K562 (cell line): ENCODE results near the gene OR6K3. TPM values are rescaled to one million over a fixed set of nuclear protein-coding genes. Genes with fewer than 3 reads are reported as not detected.

Source experiments
- ATAC-seq: fragments of 200-7000 bp; cut with Tn5 transposase; 3 replicates; pipeline ENCODE4 v1.9.1; 2020; ENCODE audit warnings: moderate library complexity
- BruUV-seq: library from RNA; stranded (reverse); fragments of 400-500 nt; replicated peaks from 2 replicates; lab custom pipeline; 2021; lab: Mats Ljungman, UMichigan
- CTCF ChIA-PET: fragments of 300-600 bp; formaldehyde crosslinking; extraction: SDS; loops from one replicate; lab custom pipeline; 2021; ENCODE audit warnings: low intra/inter-chr PET ratio; lab: Yijun Ruan, JAX
- POLR2A ChIA-PET: fragments of 300-600, 350-650 bp; sonication (Branson Sonifier 250); formaldehyde crosslinking; extraction: SDS; loops from one replicate; lab custom pipeline; 2021; ENCODE audit warnings: antibody characterized with exemption, inconsistent platforms; lab: Yijun Ruan, JAX
- DNase-seq, 4 experiments: peaks; one replicate each; pipeline versions ENCODE4 v3.0.0 to v3.0.0-alpha.2; 2011 to 2018; ENCODE audit warnings: low spot score in 3 of 4, mixed read lengths in 3 of 4; ENCODE audit errors: extremely low read depth in 1 of 4
- FAIRE-seq: peaks from 2 replicates; lab custom pipeline; 2011; peaks lifted over from hg19 to GRCh38; lab: Jason Lieb, UNC
- H2AFZ ChIP-seq: 2 replicates; pipeline ENCODE4 v1.6.0; 2011; ENCODE audit warnings: low read depth, low read length, control low read depth, inconsistent platforms
- H3K27ac ChIP-seq: fragments of 200-600 bp; 3 replicates; pipeline ENCODE4 v1.8.0; 2011; ENCODE audit warnings: low read depth, mild to moderate bottlenecking, control low read depth, inconsistent platforms, low read length, moderate library complexity, mixed read lengths; ENCODE audit errors: extremely low read depth
- H3K27me3 ChIP-seq, 2 experiments: fragments of 300-600 bp in 1 of 2; 2 replicates in 1 of 2; 3 replicates in 1 of 2; pipeline versions ENCODE4 v1.6.0 to v1.8.0; 2011; ENCODE audit warnings: inconsistent platforms in 2 of 2, low read length in 2 of 2, mild to moderate bottlenecking in 1 of 2, mixed read lengths in 1 of 2, moderate library complexity in 1 of 2; ENCODE audit not compliant: control insufficient read depth in 2 of 2, insufficient read depth in 2 of 2
- H3K36me3 ChIP-seq: fragments of 300-600 bp; 3 replicates; pipeline ENCODE4 v1.8.0; 2011; ENCODE audit warnings: mild to moderate bottlenecking, low read length, inconsistent platforms; ENCODE audit not compliant: control insufficient read depth, insufficient read depth
- H3K4me1 ChIP-seq, 2 experiments: fragments of 200-600 bp in 1 of 2; replicated peaks in 1 of 2; 2 replicates in 1 of 2; 3 replicates in 1 of 2; pipeline versions ENCODE4 v1.5.1 to v1.8.0; 2011; ENCODE audit warnings: inconsistent platforms in 2 of 2, low read length in 2 of 2, mild to moderate bottlenecking in 1 of 2, mixed read lengths in 1 of 2, moderate library complexity in 1 of 2; ENCODE audit not compliant: control insufficient read depth in 2 of 2, insufficient read depth in 2 of 2
- H3K4me2 ChIP-seq: 2 replicates; pipeline ENCODE4 v1.6.1; 2011; ENCODE audit warnings: low read length, control low read depth, inconsistent platforms, mixed read lengths; ENCODE audit not compliant: insufficient read depth
- H3K4me3 ChIP-seq: fragments of 200-600 bp; sonication (generic), shearing (Covaris generic); 2 replicates; pipeline ENCODE4 v1.5.1; 2016; ENCODE audit warnings: control low read depth, inconsistent platforms
- H3K79me2 ChIP-seq: fragments of 200-600 bp; 3 replicates; pipeline ENCODE4 v1.8.0; 2011; ENCODE audit warnings: low read length, inconsistent platforms; ENCODE audit not compliant: control insufficient read depth, insufficient read depth
- H3K9ac ChIP-seq, 2 experiments: 2 replicates each; pipeline versions ENCODE4 v1.6.0 to v1.6.1; 2011; ENCODE audit warnings: low read depth in 2 of 2, low read length in 2 of 2, control low read depth in 1 of 2, inconsistent platforms in 1 of 2, mild to moderate bottlenecking in 1 of 2, mixed read lengths in 1 of 2; ENCODE audit not compliant: insufficient read depth in 1 of 2
- H3K9me1 ChIP-seq: one replicate; pipeline ENCODE4 v1.6.0; 2011; ENCODE audit warnings: inconsistent platforms, mild to moderate bottlenecking, low read length, moderate library complexity; ENCODE audit not compliant: control insufficient read depth, insufficient read depth
- H3K9me3 ChIP-seq: replicated peaks from 2 replicates; pipeline ENCODE4 v1.5.1; 2011; ENCODE audit warnings: low read depth, low read length, inconsistent platforms; ENCODE audit not compliant: control insufficient read depth, insufficient read depth
- H4K20me1 ChIP-seq: replicated peaks from 2 replicates; pipeline ENCODE4 v1.6.1; 2011; ENCODE audit warnings: low read length, inconsistent platforms, mixed read lengths; ENCODE audit not compliant: control insufficient read depth, insufficient read depth
- ADNP ChIP-seq: fragments of 200-800 bp; sonication (Bioruptor generic); IDR thresholded peaks from 2 replicates; pipeline ENCODE4 v1.6.1; 2016; ENCODE audit warnings: missing genetic modification characterization, missing compliant biosample characterization
- ETV6 ChIP-seq, 3 experiments: fragments of 150-350 bp in 1 of 3; sonication (generic) in 1 of 3; formaldehyde crosslinking in 1 of 3; IDR thresholded peaks; 2 replicates each; pipeline versions ENCODE4 v1.6.1 to v1.8.0; 2014 to 2022; ENCODE audit warnings: borderline replicate concordance in 2 of 3, low read depth in 2 of 3, antibody characterized with exemption in 1 of 3, low read length in 1 of 3, mild to moderate bottlenecking in 1 of 3, missing genetic modification reagents in 1 of 3
- HLTF ChIP-seq: fragments of 450-650 bp; IDR thresholded peaks from 2 replicates; pipeline ENCODE4 v1.6.1; 2016
- KDM4B ChIP-seq, 2 experiments: fragments of 450-650 bp in 1 of 2; sonication (generic) in 1 of 2; IDR thresholded peaks; 2 replicates each; pipeline ENCODE4 v1.6.1; 2016 to 2017; ENCODE audit warnings: borderline replicate concordance in 2 of 2, antibody characterized with exemption in 1 of 2, low read depth in 1 of 2, mild to moderate bottlenecking in 1 of 2
- MCM5 ChIP-seq: fragments of 450-650 bp; IDR thresholded peaks from 2 replicates; pipeline ENCODE4 v1.6.1; 2016; ENCODE audit warnings: low read depth
- ZNF507 ChIP-seq: conservative IDR thresholded peaks from 2 replicates; pipeline ENCODE4 v1.6.1; 2017; ENCODE audit warnings: missing genetic modification characterization, missing compliant biosample characterization
- ZNF561 ChIP-seq: fragments of 450-650 bp; formaldehyde crosslinking; conservative IDR thresholded peaks from 2 replicates; pipeline ENCODE4 v1.4.0; 2020; ENCODE audit warnings: mild to moderate bottlenecking, moderate library complexity
- ZNF79 ChIP-seq: fragments of 250-450 bp; sonication (Bioruptor Pico); IDR thresholded peaks from 2 replicates; pipeline ENCODE4 v1.4.0; 2020; ENCODE audit warnings: low read depth, mild to moderate bottlenecking, moderate library complexity
- whole genome bisulfite sequencing: fragments of 100-300 bp; shearing (Covaris generic); methylation state at CpG from one replicate; pipeline ENCODE4 v1.1.6; 2016; ENCODE audit warnings: low coverage, mixed read lengths; ENCODE audit not compliant: insufficient coverage; ENCODE audit errors: missing lambda C conversion rate; 5-methylcytosine and 5-hydroxymethylcytosine counted together
- in situ Hi-C: fragments of 300-500 bp; cut with MboI; formaldehyde crosslinking; loops from 4 replicates; pipeline ENCODE4 v1.15.0; 2018; ENCODE audit warnings: inconsistent platforms, mixed read lengths
- intact Hi-C: fragments of 100-400 bp; cut with micrococcal nuclease; formaldehyde crosslinking; loops from 2 replicates; pipeline ENCODE4 v1.14.2; 2022
- polyA plus RNA-seq, 8 experiments: library from polyadenylated mRNA; depleted of rRNA in 4 of 8; stranded (reverse) in 5 of 8; unstranded in 3 of 8; fragments of >200 nt; fragmentation: Nextera tagmentation in 2 of 8; fragmentation: Illumina TruSeq in 1 of 8; extraction: Ambion mirVana in 2 of 8; extraction: Trizol in 1 of 8; gene quantifications; 2 replicates each; pipeline versions ENCODE4 v1.2.1 to v1.2.3, GENCODE V29; 2011 to 2014; ENCODE audit warnings: inconsistent platforms in 1 of 8, missing spikeins in 1 of 8
- total RNA-seq, 7 experiments: library from RNA; depleted of rRNA in 6 of 7; stranded (reverse); fragments of >200 nt in 6 of 7; fragmentation: Illumina TruSeq in 2 of 7; extraction: Trizol in 2 of 7; gene quantifications; 2 replicates each; pipeline versions ENCODE4 v1.2.1 to v1.2.3, GENCODE V29; 2011 to 2021; ENCODE audit warnings: low replicate concordance in 1 of 7
- TF ChIP-seq, protein P1 (sequence below), 2 experiments: fragments of 450-650 bp in 1 of 2; sonication (generic) in 1 of 2; formaldehyde crosslinking in 1 of 2; IDR thresholded peaks in 1 of 2; conservative IDR thresholded peaks in 1 of 2; 2 replicates each; pipeline versions ENCODE4 v1.6.1 to v1.8.1; 2016 to 2023; ENCODE audit warnings: mild to moderate bottlenecking in 2 of 2, moderate library complexity in 2 of 2, inconsistent platforms in 1 of 2, missing genetic modification reagents in 1 of 2

Gene OR6K3
- total and polyA plus RNA-seq, 9 of the 15 experiments (the other 6 are each of a cell fraction or from before 2014, with no cell fraction given), result not detected

- ATAC-seq (no peak), FAIRE-seq (no peak), DNase-seq (no peak)
- ChIA-PET POLR2A (no interaction called here), CTCF (no interaction called here)
- no peaks in the 10 kb centered on the region for H3K9me1 ChIP-seq
- no peaks in the 10 kb centered on the region for H4K20me1 ChIP-seq
- TF ChIP-seq, protein P1, sequence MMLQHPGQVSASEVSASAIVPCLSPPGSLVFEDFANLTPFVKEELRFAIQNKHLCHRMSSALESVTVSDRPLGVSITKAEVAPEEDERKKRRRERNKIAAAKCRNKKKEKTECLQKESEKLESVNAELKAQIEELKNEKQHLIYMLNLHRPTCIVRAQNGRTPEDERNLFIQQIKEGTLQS (IDR thresholded peaks at IDR 0.05), result peak; percentile 42; the same call in 1 of the 2 replicates
- TF ChIP-seq, protein P1 (CRISPR knock-in tag; conservative IDR thresholded peaks at IDR 0.05), result no peak
- no peak for TF ChIP-seq ZNF507 (tag)
- intact Hi-C loops, result no loop called here
- no peak overlapping the region for H3K9ac ChIP-seq
- BruUV-seq, result no TSS peak
- no peaks in the 10 kb centered on the region for H3K36me3 ChIP-seq
- in situ Hi-C loops, result no loop called here
- no peak overlapping the region for H3K4me3 ChIP-seq
- H3K9me3 ChIP-seq, result no peaks in the 10 kb centered on the region
- H3K4me2 ChIP-seq, result no peak overlapping the region
- WGBS, result 56% methylated on average over 1 of the region's 1 CpG
- no peak overlapping the region for H2AFZ ChIP-seq
- H3K27ac ChIP-seq, result no peak overlapping the region
- no peaks in the 10 kb centered on the region for H3K79me2 ChIP-seq
- no peaks in the 10 kb centered on the region for H3K4me1 ChIP-seq
- H3K27me3 ChIP-seq, result no peaks in the 10 kb centered on the region
These were observed 4.2 kb downstream of the OR6K3 start for GRCh38 chr1:158716335-158716734.

DNA sequence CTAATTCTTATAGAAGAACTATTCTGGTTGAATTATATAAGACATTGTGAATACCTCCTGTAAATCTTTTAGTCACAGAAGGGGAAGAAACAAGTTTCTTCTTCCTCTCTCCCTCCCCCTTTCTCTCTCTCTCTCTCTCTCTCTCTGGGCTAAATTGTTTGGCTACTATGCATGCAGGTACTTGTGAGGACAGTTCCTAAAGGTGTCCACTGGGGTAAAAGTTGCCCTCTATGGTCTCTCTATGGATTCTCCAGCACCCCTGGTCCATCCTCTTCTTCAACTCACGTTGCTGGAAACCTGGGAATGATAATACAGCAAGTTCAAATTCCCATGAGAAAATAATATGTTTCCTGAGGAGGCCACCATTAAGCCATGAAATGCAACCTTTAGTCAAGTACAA, 5.8 kb downstream of the OR6K3 start:
- Histone ChIP-seq H3K4me2 (no peak overlapping the region), H3K27ac (no peak overlapping the region), H3K9ac (no peak overlapping the region), H3K9me3 (no peaks in the 10 kb centered on the region), H3K79me2 (no peaks in the 10 kb centered on the region), H3K36me3 (no peaks in the 10 kb centered on the region), H3K4me1 (no peaks in the 10 kb centered on the region), H3K9me1 (no peaks in the 10 kb centered on the region), H2AFZ (peak overlapping the region; percentile 5), H3K27me3 (no peaks in the 10 kb centered on the region), H3K4me3 (no peak overlapping the region), H4K20me1 (no peaks in the 10 kb centered on the region)
- no TSS peak for BruUV-seq
- FAIRE-seq, result no peak
- TF ChIP-seq HLTF, result no peak
- no peak for TF ChIP-seq MCM5
- no peak for TF ChIP-seq ZNF561 (CRISPR knock-in tag)
- no peak for TF ChIP-seq ZNF79 (CRISPR knock-in tag)
- no peak for TF ChIP-seq ADNP (tag)
- TF ChIP-seq KDM4B (IDR thresholded peaks at IDR 0.05; ENCODE audit: borderline replicate concordance in 2 of 2, low read depth in 1 of 2), result no peak
- no peak for TF ChIP-seq ETV6 (IDR thresholded peaks at IDR 0.05; ENCODE audit: borderline replicate concordance in 1 of 2, low read depth in 2 of 2, low read length in 1 of 2)
- no peak for TF ChIP-seq ETV6 (CRISPR knock-in tag; IDR thresholded peaks at IDR 0.05; ENCODE audit: borderline replicate concordance)
- peak; percentile 79; the same call in 2 of the 3 replicates for ATAC-seq
- intact Hi-C loops (no loop called here), in situ Hi-C loops (no loop called here)
- POLR2A ChIA-PET, result no interaction called here
- 27% methylated on average over 1 of the region's 1 CpG for WGBS
- CTCF ChIA-PET, result no interaction called here
- peak in 2 of 4 experiments; percentile 23 to 35 for DNase-seq
